ENCODE results near the gene SNX22. TPM values are rescaled to one million over a fixed set of nuclear protein-coding genes. Genes with fewer than 3 reads are reported as not detected.
"Not testable (repeated sequence)": the region's sequence is repeated elsewhere in the genome, so short reads cannot be mapped to it uniquely, and the experiment has no call there.

Gene SNX22
- total RNA-seq, 1 experiment from 2014 or later = 2.6 TPM

- no TSS peak for BruUV-seq (replicated peaks)
- POLR2A ChIA-PET (ENCODE audit: low non-redundant PET) = no interaction called here
- intact Hi-C loops (cut with micrococcal nuclease; ENCODE audit: unreplicated experiment) = no loop called here
These were observed 39.3 kb upstream of the SNX22 start for GRCh38 chr15:64112073-64112772.

GRCh38 chr15:64112904-64113303 lies 38.6 kb upstream of the SNX22 start:
- CTCF ChIA-PET = no interaction called here
- H3K27ac ChIP-seq (ENCODE audit: low read depth, low read length, poor library complexity, severe bottlenecking) = no peak overlapping the region
- intact Hi-C loops (cut with micrococcal nuclease; ENCODE audit: unreplicated experiment) = no loop called here
- no TSS peak for BruUV-seq (replicated peaks)
- no peak for DNase-seq (ENCODE audit: low spot score)
- H3K27me3 ChIP-seq (replicated peaks; ENCODE audit: insufficient read depth, low read depth, low read length, poor library complexity) = no peaks in the 10 kb centered on the region
- TF ChIP-seq CTCF (conservative IDR thresholded peaks at IDR 0.05; ENCODE audit: low read depth, low read length) (no peak), EZH2 (IDR thresholded peaks at IDR 0.05; ENCODE audit: borderline replicate concordance, low read depth, low read length, poor library complexity, severe bottlenecking) (no peak)
- POLR2A ChIA-PET (ENCODE audit: low non-redundant PET) = no interaction called here
- no peaks in the 10 kb centered on the region for H3K4me1 ChIP-seq (ENCODE audit: insufficient read depth, low read length, poor library complexity, severe bottlenecking)
- H3K4me3 ChIP-seq (ENCODE audit: low read depth, low read length, poor library complexity, severe bottlenecking) = no peak overlapping the region
- peaks cover 21% of the 10 kb centered on the region for H3K36me3 ChIP-seq (ENCODE audit: insufficient read depth, low read length, poor library complexity, severe bottlenecking)
- H3K9me3 ChIP-seq (ENCODE audit: low read depth, low read length, poor library complexity, severe bottlenecking) = no peaks in the 10 kb centered on the region

More at GRCh38 chr15:64112073-64112772, 39.3 kb upstream of the SNX22 start:
- TF ChIP-seq EZH2 (IDR thresholded peaks at IDR 0.05; ENCODE audit: borderline replicate concordance, low read depth, low read length, poor library complexity, severe bottlenecking) (no peak), CTCF (conservative IDR thresholded peaks at IDR 0.05; ENCODE audit: low read depth, low read length) (no peak)
- Histone ChIP-seq H3K27me3 (replicated peaks; ENCODE audit: insufficient read depth, low read depth, low read length, poor library complexity) (no peaks in the 10 kb centered on the region), H3K27ac (ENCODE audit: low read depth, low read length, poor library complexity, severe bottlenecking) (peak overlapping the region; percentile 14), H3K4me3 (ENCODE audit: low read depth, low read length, poor library complexity, severe bottlenecking) (no peak overlapping the region), H3K9me3 (ENCODE audit: low read depth, low read length, poor library complexity, severe bottlenecking) (no peaks in the 10 kb centered on the region), H3K36me3 (ENCODE audit: insufficient read depth, low read length, poor library complexity, severe bottlenecking) (peaks cover 20% of the 10 kb centered on the region), H3K4me1 (ENCODE audit: insufficient read depth, low read length, poor library complexity, severe bottlenecking) (no peaks in the 10 kb centered on the region)
- no peak for DNase-seq (ENCODE audit: low spot score)
- CTCF ChIA-PET = no interaction called here

- POLR2A ChIA-PET (ENCODE audit: low non-redundant PET) = no interaction called here
These were observed 33.6 kb upstream of the SNX22 start for GRCh38 chr15:64117759-64118487.

GRCh38 chr15:64120322-64120721 lies 31.2 kb upstream of the SNX22 start:
- H3K27me3 ChIP-seq (replicated peaks; ENCODE audit: insufficient read depth, low read depth, low read length, poor library complexity); POLR2A ChIA-PET (ENCODE audit: low non-redundant PET); CTCF ChIA-PET; DNase-seq (ENCODE audit: low spot score); BruUV-seq (replicated peaks); H3K27ac ChIP-seq (ENCODE audit: low read depth, low read length, poor library complexity, severe bottlenecking); H3K9me3 ChIP-seq (ENCODE audit: low read depth, low read length, poor library complexity, severe bottlenecking); intact Hi-C loops (cut with micrococcal nuclease; ENCODE audit: unreplicated experiment); H3K4me1 ChIP-seq (ENCODE audit: insufficient read depth, low read length, poor library complexity, severe bottlenecking); H3K4me3 ChIP-seq (ENCODE audit: low read depth, low read length, poor library complexity, severe bottlenecking): not testable (repeated sequence)
- peaks cover 70% of the 10 kb centered on the region for H3K36me3 ChIP-seq (ENCODE audit: insufficient read depth, low read length, poor library complexity, severe bottlenecking)

More at GRCh38 chr15:64117759-64118487, 33.6 kb upstream of the SNX22 start:
- no peaks in the 10 kb centered on the region for H3K4me1 ChIP-seq (ENCODE audit: insufficient read depth, low read length, poor library complexity, severe bottlenecking)
- no peak for DNase-seq (ENCODE audit: low spot score)
- CTCF ChIA-PET = interaction anchor here (0.9 kb wide), 1 partner anchor 51 kb away, joined by 3 read pairs; no protein-coding TSS in a partner anchor
- no peak for TF ChIP-seq CTCF (conservative IDR thresholded peaks at IDR 0.05; ENCODE audit: low read depth, low read length)
- TF ChIP-seq EZH2 (IDR thresholded peaks at IDR 0.05; ENCODE audit: borderline replicate concordance, low read depth, low read length, poor library complexity, severe bottlenecking) = no peak
- no peak overlapping the region for H3K4me3 ChIP-seq (ENCODE audit: low read depth, low read length, poor library complexity, severe bottlenecking)
- no peak overlapping the region for H3K27ac ChIP-seq (ENCODE audit: low read depth, low read length, poor library complexity, severe bottlenecking)
- H3K9me3 ChIP-seq (ENCODE audit: low read depth, low read length, poor library complexity, severe bottlenecking) = no peaks in the 10 kb centered on the region
- H3K36me3 ChIP-seq (ENCODE audit: insufficient read depth, low read length, poor library complexity, severe bottlenecking) = peaks cover 67% of the 10 kb centered on the region
- intact Hi-C loops (cut with micrococcal nuclease; ENCODE audit: unreplicated experiment) = no loop called here
- H3K27me3 ChIP-seq (replicated peaks; ENCODE audit: insufficient read depth, low read depth, low read length, poor library complexity) = no peaks in the 10 kb centered on the region
- no TSS peak for BruUV-seq (replicated peaks)

Data from A673 (cell line).